Measurements from ENCODE around the gene TWIST2.

- TF ChIP-seq CTCF (conservative IDR thresholded peaks at IDR 0.05; ENCODE audit: low read length) = no peak
- no peak for TF ChIP-seq EZH2phosphoT487 (IDR thresholded peaks at IDR 0.05; ENCODE audit: borderline replicate concordance)
Observed at GRCh38 chr2:238810321-238810720, 37.6 kb upstream of the TWIST2 start.

All from Loucy (cell line).